GM18499 (cell line): ENCODE measurements around the gene UBE3C.
"Not testable (repeated sequence)": the region's sequence is repeated elsewhere in the genome, so short reads cannot be mapped to it uniquely, and the experiment has no call there.

Experiments
- ATAC-seq: cut with Tn5 transposase; IDR thresholded peaks from one replicate; pipeline ENCODE4 v1.9.1; 2021; ENCODE audit warnings: moderate number of reproducible peaks; ENCODE audit not compliant: insufficient read depth, unreplicated experiment

UBE3C gene

GRCh38 chr7:157138424-157139110 lies at the start of gene UBE3C:
TSS of gene UBE3C (plus strand) at chr7:157138926. CDS start at chr7:157139273, 347 bp downstream.
- ATAC-seq: peak; percentile 57

- no peak for ATAC-seq
Observed at GRCh38 chr7:157089100-157089610, 49.6 kb upstream of the UBE3C start.

GRCh38 chr7:157090485-157091165 lies 48.1 kb upstream of the UBE3C start:
- no peak for ATAC-seq

- no peak for ATAC-seq
Observed at GRCh38 chr7:157096286-157097055, 42.3 kb upstream of the UBE3C start.

- ATAC-seq: no peak
Observed at GRCh38 chr7:157097056-157097329, 41.7 kb upstream of the UBE3C start.

- no peak for ATAC-seq
Observed at GRCh38 chr7:157097569-157097968, 41.2 kb upstream of the UBE3C start.

GRCh38 chr7:157100005-157100404 lies 38.7 kb upstream of the UBE3C start:
- ATAC-seq: not testable (repeated sequence)

GRCh38 chr7:157103641-157104040 lies 35.1 kb upstream of the UBE3C start:
- not testable (repeated sequence) for ATAC-seq

GRCh38 chr7:157111311-157111710 lies 27.4 kb upstream of the UBE3C start:
- no peak for ATAC-seq

GRCh38 chr7:157112706-157113105 lies 26.0 kb upstream of the UBE3C start:
- ATAC-seq: no peak

- no peak for ATAC-seq
Observed at GRCh38 chr7:157113607-157114006, 25.1 kb upstream of the UBE3C start.

GRCh38 chr7:157116762-157117161 lies 22.0 kb upstream of the UBE3C start:
- ATAC-seq: no peak

GRCh38 chr7:157117796-157118195 lies 20.9 kb upstream of the UBE3C start:
- no peak for ATAC-seq

GRCh38 chr7:157120181-157120580 lies 18.5 kb upstream of the UBE3C start:
- no peak for ATAC-seq

- no peak for ATAC-seq
Observed at GRCh38 chr7:157121184-157121715, 17.5 kb upstream of the UBE3C start.

- no peak for ATAC-seq
Observed at GRCh38 chr7:157122800-157123495, 15.8 kb upstream of the UBE3C start.

- no peak for ATAC-seq
Observed at GRCh38 chr7:157124690-157125089, 14.0 kb upstream of the UBE3C start.

- no peak for ATAC-seq
Observed at GRCh38 chr7:157125376-157126223, 13.1 kb upstream of the UBE3C start.

- ATAC-seq: no peak
Observed at GRCh38 chr7:157126921-157127320, 11.8 kb upstream of the UBE3C start.
